Skeletal muscle cell (primary cell): Measurements from ENCODE around the gene KRTAP12-4.
"Not testable (repeated sequence)": the region's sequence is repeated elsewhere in the genome, so short reads cannot be mapped to it uniquely, and the experiment has no call there.

ENCODE experiments used
- DNase-seq: peaks from one replicate; pipeline ENCODE4 v3.0.0-alpha.2; 2010; ENCODE audit warnings: low read depth
- H3K4me3 ChIP-seq: 2 replicates; pipeline ENCODE4 v1.5.1; 2011; ENCODE audit warnings: low read depth, mild to moderate bottlenecking, control low read depth, low read length, moderate library complexity

Gene KRTAP12-4

DNA sequence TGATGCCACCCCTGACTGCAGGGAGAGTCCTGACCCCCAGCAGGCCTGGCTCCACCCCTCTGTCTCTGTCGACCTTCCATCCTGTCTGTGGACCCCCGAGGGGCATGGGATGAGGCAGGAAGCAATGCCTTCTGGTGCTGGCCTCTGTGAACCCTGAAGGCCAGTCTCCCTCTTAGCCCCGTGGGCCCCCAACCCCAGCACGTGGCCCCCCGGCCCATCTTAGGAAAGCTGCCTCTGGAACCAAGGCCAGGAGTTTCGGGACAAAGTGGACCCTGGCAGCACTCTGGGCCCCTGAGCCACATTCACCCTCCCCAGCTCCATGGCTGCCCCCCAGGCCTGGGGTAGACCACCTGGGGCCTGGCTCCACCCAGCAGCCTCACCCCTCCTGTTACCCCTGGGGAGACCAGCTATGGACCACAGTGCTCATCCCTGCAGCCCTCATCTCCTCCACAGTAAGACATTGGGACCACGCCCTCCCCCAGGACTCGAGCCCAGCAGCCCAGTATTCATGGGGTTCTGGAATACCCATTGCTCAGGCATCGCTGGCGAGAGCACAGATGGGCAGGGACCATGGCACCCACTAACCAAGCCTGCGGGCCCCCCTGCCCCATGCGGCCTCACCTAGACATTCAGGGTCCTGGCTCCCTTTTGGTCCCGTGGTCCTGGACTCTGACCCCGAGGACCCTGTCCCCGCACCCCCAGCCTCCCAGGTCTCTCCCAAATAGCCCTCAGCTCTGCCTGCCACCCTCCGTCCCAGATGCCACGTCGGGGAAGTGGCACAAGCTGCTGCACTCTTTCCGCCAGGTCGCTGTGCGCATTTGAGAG lies 15.7 kb downstream of the KRTAP12-4 start:
- not testable (repeated sequence) for DNase-seq, H3K4me3 ChIP-seq

DNA sequence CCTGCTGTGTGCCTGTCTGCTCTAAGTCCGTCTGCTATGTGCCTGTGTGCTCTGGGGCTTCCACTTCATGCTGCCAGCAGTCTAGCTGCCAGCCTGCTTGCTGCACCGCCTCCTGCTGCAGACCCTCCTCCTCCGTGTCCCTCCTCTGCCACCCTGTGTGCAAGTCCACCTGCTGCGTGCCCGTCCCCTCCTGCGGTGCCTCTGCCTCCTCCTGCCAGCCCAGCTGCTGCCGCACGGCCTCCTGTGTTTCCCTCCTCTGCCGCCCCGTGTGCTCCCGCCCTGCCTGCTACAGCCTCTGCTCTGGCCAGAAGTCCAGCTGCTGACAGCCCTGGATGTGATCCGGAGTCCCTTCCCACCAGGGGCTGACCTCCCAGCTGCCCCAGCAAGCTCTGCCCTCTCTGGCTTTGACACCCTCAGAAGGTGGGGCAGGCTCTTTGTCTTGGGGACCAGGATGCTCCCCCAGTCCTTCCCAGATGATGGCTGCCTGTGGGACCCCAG lies 16.6 kb downstream of the KRTAP12-4 start:
- H3K4me3 ChIP-seq, DNase-seq: not testable (repeated sequence)

- DNase-seq = no peak
- H3K4me3 ChIP-seq = no peak within 1 kb of the TSS
Observed at GRCh38 chr21:44637018-44637850, 17.2 kb downstream of the KRTAP12-4 start, which contains the start of gene KRTAP10-10. TSS of gene KRTAP10-10 (plus strand) at chr21:44637356. CDS start at chr21:44637418, 62 bp downstream.

GRCh38 chr21:44636209-44637017 lies 18.0 kb downstream of the KRTAP12-4 start:
- no peak for DNase-seq
- no peak overlapping the region for H3K4me3 ChIP-seq

GRCh38 chr21:44632067-44632466 lies 22.4 kb downstream of the KRTAP12-4 start:
- DNase-seq = no peak
- H3K4me3 ChIP-seq = no peak overlapping the region

GRCh38 chr21:44630440-44630839 lies 24.0 kb downstream of the KRTAP12-4 start:
- no peak overlapping the region for H3K4me3 ChIP-seq
- DNase-seq = no peak

DNA sequence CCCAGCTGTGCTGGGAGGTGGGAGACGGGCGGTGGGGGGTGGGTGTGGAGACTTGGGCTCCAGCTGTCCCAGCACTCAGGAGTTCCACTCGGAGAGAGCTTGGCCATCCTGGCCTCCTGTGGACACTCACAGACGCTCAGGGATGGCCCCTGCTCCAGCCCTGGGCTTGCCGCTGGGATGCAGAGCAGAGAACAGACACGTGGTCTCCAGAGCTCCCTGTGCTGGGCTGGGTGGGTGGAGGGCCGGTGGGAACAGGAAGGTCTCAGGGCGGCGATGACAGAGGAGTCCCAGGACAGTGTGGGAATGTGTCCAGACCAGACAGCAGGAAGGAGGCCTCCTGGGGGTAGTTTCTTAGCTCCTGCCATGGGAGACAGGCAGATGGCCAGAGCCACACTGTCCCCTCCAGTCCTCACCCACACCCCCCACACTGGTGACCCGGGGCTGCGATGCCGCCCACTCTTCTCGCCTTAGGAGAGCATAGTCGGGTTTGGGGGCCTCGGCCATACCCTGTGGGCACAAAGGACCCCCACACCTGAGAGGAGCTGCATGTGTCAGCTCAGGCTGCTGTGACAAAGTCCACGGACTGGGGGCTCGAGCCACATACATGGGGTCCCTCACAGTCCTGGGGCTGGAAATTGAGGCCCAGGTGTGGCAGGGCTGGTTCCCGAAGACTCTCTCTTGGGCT lies 25.6 kb downstream of the KRTAP12-4 start:
- no peak for DNase-seq
- H3K4me3 ChIP-seq = no peak overlapping the region

DNA sequence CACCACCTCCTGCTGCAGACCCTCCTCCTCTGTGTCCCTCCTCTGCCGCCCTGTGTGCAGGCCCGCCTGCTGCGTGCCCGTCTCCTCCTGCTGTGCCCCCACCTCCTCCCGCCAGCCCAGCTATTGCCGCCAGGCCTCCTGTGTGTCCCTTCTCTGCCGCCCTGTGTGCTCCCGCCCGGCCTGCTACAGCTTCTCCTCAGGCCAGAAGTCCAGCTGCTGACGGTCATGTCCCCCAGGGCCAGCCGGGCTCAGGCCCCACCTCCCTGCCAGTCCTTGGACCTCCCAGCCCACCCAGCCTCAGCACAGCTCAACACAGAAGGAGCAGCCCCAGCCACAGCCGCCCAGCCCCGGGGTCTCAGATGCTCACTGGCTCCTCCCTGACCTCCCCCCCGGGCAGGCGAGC lies 26.6 kb downstream of the KRTAP12-4 start:
- not testable (repeated sequence) for H3K4me3 ChIP-seq, DNase-seq

GRCh38 chr21:44627181-44627822 lies 27.2 kb downstream of the KRTAP12-4 start:
- not testable (repeated sequence) for H3K4me3 ChIP-seq, DNase-seq

- no peak within 1 kb of the TSS for H3K4me3 ChIP-seq
- no peak for DNase-seq
Observed at GRCh38 chr21:44626673-44627143, 27.8 kb downstream of the KRTAP12-4 start, which contains the start of gene KRTAP10-9. TSS of gene KRTAP10-9 (plus strand) at chr21:44627093. CDS start at chr21:44627172, 79 bp downstream.

DNA sequence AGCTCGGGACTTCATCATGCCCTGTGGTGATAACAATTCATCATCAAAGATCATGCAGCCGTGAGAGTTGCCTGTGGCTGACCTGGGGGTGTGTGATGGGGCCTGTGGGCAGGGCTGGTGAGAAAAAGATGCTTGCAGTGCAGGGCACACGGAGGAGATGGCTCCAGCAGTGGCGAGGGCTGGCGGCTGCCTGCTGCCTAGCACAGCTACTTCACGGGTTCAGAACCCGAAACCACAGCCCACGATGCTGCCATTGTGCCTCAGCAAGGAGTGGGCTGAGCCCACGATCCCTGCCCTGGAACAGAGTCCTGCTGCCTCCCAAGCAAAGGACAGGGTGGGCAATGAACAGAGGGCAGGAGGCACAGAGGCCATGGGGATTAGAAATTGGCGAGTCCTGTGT lies 28.2 kb downstream of the KRTAP12-4 start:
- DNase-seq = no peak
- no peak overlapping the region for H3K4me3 ChIP-seq

- DNase-seq = no peak
- no peak overlapping the region for H3K4me3 ChIP-seq
Observed at GRCh38 chr21:44625756-44626155, 28.7 kb downstream of the KRTAP12-4 start.

DNA sequence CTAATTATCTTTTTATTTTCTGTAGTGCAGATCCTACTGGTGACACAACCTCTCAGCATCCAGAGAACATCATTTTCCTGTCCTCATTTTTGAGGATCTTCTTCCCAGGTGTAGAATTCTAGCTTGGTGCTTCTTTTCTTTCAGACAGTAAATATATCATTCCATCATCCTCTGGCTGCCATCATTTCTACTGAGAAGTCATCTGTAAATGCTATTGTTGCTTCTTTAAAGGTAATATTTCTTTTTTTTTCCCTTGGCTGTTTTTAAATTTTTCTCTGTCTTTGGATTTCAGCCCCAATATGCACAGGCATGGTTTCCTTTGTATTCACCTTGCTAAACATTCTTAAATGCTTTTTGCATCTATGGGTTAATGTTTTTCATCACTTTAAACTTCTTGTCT lies 30.9 kb downstream of the KRTAP12-4 start:
- H3K4me3 ChIP-seq = no peak overlapping the region
- DNase-seq = no peak

GRCh38 chr21:44619886-44620285 lies 34.6 kb downstream of the KRTAP12-4 start:
- H3K4me3 ChIP-seq = no peak overlapping the region
- no peak for DNase-seq

DNA sequence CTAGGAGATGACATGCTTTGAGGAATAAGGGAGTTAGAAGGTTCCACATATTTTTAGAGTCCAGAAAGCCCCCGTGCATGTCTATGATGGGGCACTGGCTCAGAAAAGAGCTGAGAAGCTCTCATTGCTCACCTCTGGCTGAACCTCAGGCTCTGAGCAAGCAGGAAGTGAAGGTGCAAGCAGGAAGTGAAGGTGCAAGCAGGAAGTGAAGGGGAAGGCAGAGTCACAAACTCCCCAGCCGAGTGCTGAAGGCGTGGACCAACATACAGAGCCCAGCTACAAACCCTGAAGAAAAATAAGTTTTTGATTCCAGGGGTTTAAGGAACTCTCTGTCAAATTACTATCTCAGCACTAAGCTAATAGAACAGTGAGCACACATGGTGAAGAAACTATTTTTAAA lies 35.5 kb downstream of the KRTAP12-4 start:
- H3K4me3 ChIP-seq = no peak overlapping the region
- no peak for DNase-seq

DNA sequence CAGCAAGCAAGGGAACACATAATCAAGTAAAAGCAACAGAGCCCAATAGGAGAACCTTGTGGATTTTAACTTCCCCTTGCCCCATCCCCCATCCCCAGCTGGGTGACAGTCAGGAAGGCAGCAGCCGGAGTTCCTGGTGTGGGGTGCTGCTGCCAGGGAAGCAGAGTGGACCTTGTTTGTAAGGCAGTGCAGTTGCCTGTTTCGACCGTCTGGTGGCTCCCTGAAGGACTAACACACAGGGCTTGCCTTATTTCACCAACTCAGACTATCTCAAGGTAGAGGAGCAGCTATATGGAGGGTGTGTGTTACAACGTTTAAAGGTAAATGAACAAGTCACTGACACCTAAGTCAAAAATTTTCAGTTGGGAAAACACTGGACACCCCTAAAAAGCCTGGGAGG lies 36.0 kb downstream of the KRTAP12-4 start:
- H3K4me3 ChIP-seq = no peak overlapping the region
- no peak for DNase-seq

- no peak for DNase-seq
- no peak overlapping the region for H3K4me3 ChIP-seq
Observed at GRCh38 chr21:44617071-44617501, 37.4 kb downstream of the KRTAP12-4 start.

DNA sequence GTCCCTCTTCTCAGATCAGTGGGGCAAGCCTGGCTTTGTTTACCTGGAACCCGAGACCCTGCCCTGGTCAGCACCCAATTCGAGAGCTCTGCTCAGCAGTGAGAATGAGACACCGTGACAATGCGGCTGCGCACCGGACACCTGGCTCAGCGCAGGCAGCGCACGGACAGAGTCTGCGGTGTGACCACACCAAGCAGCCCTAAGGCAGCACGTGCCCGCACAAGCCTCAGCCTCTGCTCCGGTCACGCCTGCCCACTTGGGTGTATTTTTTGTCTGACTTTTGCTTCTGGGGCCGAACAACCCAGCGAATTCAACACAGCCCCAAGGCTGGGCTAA lies 37.9 kb downstream of the KRTAP12-4 start:
- no peak overlapping the region for H3K4me3 ChIP-seq
- DNase-seq = no peak
